Keratinocyte (primary cell): ENCODE data around the gene GADD45GIP1.

ENCODE experiments used
- CTCF ChIP-seq, 3 experiments: IDR thresholded peaks in 1 of 3; conservative IDR thresholded peaks in 1 of 3; optimal IDR thresholded peaks in 1 of 3; 2 replicates in 2 of 3; 3 replicates in 1 of 3; pipeline versions ENCODE3 to v1.5.1; 2011; ENCODE audit warnings: low read length in 3 of 3, mild to moderate bottlenecking in 3 of 3, moderate library complexity in 2 of 3, control low read depth in 1 of 3, inconsistent platforms in 1 of 3; ENCODE audit not compliant: insufficient read depth in 2 of 3; ENCODE audit errors: extremely low read depth in 1 of 3
- EZH2 ChIP-seq: IDR thresholded peaks from one replicate; pipeline ENCODE4 v1.6.1; 2012; ENCODE audit warnings: inconsistent platforms, mild to moderate bottlenecking, low read length, moderate library complexity

GRCh38 chr19:12997179-12997966 is 40.4 kb upstream of the GADD45GIP1 start:
- no peak for TF ChIP-seq CTCF (optimal IDR thresholded peaks at IDR 0.05 in 1 of 3, IDR thresholded peaks at IDR 0.05 in 1 of 3, conservative IDR thresholded peaks at IDR 0.05 in 1 of 3; ENCODE audit: extremely low read depth in 1 of 3, insufficient read depth in 2 of 3, low read length in 3 of 3)
- TF ChIP-seq EZH2, result no peak
